SHP77 treated with DMSO at 0.1 percent for 48 hours (cell line): Measurements from ENCODE around the gene IFITM2.
"Not testable (repeated sequence)": the region's sequence is repeated elsewhere in the genome, so short reads cannot be mapped to it uniquely, and the experiment has no call there.

Experiments used
- DNase-seq: peaks from one replicate; lab custom pipeline; 2025; lab: John Stamatoyannopoulos, UW

IFITM2 gene

DNA sequence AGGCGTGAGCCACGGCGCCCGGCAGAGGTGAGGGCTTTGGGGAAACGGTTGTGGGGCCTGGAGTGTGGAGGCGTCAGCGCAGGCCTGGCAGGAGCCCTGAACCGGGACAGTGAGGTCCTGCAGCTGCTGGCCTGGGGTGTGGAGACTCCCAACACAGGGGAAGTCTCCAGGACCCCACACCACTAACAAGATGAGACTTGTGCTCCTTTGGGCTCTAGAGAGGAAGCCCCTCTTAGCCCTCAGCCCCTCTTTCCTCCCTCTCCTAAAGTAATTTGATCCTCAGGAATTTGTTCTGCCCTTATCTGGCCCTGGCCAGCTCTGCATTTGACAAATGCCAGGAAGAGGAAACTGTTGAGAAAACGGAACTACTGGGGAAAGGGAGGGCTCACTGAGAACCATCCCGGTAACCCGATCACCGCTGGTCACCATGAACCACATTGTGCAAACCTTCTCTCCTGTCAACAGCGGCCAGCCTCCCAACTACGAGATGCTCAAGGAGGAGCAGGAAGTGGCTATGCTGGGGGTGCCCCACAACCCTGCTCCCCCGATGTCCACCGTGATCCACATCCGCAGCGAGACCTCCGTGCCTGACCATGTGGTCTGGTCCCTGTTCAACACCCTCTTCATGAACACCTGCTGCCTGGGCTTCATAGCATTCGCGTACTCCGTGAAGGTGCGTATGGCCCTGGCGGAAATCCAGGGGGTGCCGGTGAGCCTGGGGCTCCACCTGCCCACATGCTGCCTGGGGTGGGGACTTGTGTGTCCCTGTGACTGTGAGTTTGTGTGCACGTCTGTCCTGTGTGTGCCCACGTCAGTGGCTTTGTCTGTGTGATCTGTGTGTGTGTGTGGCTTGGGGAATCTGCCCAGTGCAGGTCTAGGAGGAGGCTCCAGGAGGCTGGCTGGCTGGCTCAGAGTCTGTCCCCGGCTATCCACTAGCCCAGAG is at the start of gene IFITM2:
Gene IFITM2, plus strand, starts transcription at position 51 of the 943 bp plus-strand sequence. Its CDS starts 377 bp downstream, at position 428.
- DNase-seq: not testable (repeated sequence)

DNA sequence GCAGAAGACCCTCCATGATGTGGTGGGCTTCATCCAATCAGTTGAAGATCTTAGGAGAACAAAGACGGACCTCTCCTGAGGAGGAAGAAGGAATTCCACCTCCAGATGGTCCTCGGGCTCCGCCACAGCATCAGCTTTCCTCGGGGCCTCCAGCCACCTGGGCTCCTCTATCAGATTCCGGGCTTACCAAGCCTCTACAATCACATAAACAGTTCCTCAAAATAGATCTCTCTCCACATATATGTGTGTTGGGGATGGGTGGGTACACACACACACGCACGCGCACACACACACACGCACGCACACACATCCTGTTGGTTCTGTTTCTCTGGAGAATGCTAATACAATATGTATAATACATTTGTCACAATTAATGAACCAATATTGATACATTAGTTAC is 48.2 kb upstream of the IFITM2 start:
- no peak for DNase-seq

DNA sequence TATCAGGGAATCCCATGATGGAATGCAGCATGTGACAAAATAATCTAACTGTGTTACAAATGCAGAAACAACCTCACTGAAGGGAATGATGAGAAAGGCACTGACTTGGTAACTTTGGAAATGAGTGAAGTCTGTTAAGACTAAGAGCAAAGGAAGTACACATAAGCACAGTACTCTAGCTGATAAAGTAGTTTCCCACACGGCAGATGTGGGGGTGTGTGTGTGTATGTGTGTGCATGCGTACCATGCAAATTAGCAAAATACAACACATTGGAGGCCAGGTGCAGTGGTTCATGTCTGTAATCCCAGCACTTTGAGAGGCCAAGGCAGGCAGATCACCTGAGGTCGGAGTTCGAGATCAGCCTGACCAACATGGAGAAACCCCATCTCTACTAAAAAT is 46.0 kb upstream of the IFITM2 start:
- no peak for DNase-seq

DNA sequence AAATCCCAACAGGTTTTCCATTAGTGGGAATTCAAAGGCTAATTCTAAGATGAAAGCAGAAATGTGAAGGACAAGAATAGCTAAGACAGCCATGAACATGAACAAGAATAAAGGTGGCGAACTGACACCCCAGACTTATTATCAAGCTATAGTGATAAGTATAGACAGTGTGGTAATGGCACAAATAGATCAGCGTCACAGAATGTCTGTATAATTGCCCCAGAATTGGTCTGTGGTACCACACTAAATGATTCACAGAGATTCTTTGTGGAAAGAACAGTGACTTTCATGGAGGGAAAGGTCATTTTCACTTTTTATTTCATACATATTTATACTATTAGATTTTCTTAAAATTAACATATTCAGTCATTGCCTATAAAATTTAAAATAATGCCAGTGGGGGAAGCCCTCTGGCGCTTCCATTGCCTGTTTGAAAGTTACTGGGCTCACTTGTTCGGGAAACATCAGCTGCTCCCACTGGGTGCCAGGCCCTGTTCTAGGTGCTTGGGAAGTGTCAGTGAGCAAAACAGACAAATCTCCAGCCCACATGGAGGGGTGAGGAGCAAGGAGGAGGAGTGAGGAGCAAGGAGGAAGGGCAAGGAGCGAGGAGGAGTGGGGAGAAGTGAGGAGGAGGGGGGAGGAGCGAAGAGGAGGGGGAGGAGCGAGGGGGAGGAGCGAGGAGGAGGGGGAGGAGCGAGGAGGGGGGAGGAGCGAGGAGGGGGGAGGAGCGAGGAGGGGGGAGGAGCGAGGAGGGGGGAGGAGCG is 40.8 kb upstream of the IFITM2 start:
- DNase-seq: no peak

DNA sequence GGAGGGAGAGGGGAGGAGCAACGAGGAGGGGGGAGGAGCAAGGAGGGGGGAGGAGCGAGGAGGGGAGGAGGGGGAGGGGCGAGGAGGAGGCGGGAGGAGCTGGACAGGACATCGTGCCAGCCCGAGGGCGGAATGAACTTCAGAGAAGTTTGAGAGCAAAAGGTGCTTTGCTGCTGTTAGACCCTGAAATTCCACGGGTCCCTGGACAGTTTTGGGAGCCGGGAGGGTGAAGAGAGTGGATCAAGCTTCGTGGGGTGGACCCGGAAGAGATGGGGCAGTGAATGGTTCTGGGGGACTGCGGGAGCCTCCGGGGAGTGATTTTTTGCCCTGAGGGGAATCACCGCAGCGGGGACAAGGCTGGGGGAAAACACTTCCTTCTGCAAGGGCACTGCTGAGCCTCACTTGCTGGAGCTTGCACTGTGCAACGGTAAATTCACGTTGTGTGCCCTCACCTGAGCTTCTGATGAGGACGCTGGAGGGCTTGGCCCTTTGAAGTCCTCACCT is 40.1 kb upstream of the IFITM2 start:
- DNase-seq: no peak

DNA sequence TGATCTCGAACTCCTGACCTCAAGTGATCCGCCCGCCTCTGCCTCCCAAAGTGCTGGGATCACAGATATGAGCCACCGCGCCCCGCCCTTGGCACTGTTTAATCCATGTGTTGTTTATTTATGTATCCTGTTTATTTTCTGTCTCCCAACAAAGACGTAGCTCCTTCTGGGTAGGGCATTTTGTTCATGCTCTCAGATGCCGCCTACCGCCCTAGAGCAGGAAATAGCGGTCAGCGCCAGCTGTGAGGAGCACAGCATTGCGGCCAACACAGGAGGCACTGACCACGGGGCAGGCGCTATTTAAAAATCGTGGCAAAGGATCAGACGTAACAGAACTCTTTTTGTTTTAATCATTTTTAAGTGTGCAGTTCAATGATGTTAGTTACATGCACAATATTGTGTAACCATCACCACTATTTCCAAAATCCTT is 38.9 kb upstream of the IFITM2 start:
- DNase-seq: not testable (repeated sequence)

DNA sequence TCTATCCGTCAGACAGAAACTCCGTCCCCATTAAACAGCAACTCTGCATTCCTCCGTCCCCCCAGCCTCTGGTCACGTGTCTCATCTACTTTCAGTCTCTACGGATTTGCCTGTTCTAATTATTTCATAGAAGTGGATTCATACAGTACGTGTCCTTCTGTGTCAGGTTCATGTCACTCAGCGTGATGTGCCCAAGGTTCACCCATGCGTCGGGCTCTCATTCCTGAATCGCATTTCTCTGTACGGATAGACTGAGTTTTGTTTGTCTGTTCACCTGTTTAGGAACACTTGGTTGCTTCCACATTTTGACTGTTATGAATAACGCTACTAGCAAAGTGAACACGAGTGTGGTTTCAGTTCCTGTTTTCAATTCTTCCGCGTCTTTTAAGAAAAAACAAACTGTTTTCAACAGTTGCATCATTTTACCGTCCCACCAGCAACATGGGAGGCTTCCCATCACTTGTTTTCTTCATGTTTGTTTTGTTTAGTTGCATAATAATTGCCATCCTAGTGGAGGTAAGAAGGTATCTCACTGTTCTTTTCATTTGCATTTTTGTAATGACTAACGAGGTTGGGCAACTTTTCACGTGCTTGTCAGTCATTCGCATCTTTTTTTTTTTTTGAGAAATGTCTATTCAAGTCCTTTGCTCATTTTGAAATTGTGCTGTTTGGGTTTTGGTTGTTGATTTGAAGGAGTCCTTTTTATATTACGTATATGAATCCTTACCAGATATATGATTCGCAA is 38.3 kb upstream of the IFITM2 start:
- DNase-seq: no peak

DNA sequence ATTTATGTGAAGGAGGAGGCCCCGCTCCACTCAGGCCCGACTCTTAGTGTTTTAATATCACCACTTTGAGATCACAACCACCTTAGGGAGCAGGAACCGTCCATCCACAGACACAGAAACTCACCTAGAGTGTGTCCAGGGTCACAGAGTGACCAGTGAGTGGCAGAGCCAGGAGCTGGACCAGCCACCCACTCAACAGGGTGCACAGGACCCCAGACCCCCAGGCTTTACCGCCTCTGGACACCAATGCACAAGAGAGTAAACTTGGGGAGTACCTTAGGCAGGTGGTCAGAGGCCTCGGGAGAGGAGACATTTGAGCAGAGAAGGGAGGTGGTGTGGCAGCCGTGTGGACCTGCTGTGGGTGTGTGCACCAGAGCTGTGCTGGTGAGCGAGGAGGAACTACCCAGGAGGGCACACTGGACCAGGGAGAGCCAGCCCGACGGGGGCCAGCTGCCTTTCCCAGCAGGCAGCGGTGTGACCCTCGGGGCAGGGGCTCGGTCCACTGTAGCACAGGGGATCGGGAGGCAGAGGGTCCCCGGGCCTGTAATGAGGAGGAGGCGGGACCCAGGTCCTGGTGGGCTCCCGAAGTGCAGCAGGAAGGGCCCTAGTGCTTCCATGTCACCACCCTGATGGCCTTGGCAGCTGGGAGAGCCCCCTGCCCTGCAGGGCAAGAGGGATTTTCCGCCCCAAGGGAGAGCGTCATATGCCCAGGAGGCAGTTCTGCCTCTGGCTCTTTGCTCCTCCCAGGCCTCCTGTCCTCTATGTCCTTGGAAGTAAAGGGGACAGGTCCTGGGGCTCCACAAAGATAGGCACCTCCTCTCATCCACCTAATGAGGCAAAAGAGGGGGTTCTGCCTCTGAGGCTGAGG is 36.9 kb upstream of the IFITM2 start:
- DNase-seq: no peak

DNA sequence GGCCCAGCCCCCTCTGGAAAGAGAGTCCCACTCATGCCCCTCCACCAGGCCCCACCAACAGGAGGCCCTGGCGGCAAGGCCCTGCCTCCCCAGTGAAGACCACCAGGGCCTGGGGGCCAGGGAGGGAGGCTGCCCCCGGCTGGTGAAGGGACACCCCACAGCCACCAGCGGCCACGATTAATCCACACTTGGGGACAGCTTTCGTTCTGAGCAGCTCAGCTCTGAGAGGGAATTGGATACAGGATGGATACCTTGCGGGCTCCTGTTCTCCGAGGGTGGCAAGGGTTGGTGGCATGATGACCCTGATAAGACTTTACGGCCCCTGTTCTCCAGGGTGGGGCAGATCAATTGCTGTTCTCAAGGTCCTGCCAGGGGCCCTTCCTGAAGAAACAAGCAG is 36.3 kb upstream of the IFITM2 start:
- DNase-seq: no peak

DNA sequence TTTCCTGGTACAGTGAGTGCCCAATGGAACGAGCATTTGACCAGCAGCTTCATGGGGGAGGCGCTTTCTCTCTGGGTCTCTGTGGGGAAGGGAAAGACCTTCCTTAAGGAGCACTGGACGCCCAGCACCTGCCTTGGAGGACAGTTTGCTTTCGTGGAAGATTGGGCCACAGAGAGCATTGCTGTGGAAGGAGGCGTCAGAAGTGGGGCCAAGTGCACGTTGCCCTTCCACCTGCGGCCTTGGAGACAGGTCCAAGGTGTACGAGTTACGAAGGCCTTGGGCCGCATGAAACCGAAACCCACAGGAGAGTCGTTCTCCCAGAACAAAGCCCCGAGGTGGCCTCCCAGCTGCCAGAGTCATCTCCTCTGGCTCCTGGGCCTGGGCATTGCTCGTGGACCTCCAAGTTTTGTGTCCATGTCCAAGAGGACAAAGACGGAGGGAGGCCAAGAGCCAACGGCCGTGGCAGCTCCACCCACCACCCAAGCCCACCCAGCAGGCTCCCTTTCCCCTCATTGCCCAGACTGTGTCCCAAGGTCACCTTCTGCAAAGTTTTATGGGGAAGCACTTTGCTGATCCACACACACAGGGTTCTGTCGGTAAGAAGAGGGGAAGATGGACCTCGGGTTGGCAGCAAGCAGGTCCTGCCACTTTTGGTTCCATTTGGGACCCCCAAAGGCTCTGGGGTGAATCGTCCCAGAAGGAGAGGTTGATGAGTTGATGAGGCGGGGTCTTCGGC is 35.3 kb upstream of the IFITM2 start:
- no peak for DNase-seq

DNA sequence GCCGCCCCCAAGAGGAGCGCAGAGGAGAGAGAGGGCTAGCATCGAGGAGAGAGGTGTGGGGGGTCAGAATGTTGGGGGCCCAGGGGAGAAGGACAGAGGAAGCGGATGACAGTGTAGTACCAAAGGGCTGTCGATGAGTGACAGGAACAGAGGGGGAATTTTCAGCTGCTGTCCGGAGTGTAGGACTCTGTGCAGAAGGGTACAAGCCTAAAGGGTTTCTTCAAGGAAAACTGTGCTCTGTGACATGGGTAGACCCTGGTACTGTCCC is 34.8 kb upstream of the IFITM2 start:
- no peak for DNase-seq

DNA sequence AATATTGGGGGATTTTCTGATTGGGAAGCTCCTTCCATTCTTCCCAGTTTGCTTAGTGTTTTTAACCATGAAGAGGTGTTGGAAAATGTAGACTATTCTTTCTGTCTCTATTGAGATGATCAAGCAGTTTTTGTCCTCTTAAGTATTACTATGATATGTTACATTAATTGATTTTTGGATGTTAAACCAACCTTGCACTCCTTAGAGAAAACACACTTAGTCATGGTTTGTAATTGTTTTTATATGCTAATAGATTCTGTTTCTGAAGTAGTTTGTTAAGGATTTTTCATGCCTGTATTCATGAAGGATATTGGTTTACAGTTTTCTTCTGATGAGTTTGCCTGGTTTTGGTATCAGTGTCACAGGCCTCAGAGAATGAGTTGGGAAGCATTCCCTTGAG is 31.4 kb upstream of the IFITM2 start:
- no peak for DNase-seq

DNA sequence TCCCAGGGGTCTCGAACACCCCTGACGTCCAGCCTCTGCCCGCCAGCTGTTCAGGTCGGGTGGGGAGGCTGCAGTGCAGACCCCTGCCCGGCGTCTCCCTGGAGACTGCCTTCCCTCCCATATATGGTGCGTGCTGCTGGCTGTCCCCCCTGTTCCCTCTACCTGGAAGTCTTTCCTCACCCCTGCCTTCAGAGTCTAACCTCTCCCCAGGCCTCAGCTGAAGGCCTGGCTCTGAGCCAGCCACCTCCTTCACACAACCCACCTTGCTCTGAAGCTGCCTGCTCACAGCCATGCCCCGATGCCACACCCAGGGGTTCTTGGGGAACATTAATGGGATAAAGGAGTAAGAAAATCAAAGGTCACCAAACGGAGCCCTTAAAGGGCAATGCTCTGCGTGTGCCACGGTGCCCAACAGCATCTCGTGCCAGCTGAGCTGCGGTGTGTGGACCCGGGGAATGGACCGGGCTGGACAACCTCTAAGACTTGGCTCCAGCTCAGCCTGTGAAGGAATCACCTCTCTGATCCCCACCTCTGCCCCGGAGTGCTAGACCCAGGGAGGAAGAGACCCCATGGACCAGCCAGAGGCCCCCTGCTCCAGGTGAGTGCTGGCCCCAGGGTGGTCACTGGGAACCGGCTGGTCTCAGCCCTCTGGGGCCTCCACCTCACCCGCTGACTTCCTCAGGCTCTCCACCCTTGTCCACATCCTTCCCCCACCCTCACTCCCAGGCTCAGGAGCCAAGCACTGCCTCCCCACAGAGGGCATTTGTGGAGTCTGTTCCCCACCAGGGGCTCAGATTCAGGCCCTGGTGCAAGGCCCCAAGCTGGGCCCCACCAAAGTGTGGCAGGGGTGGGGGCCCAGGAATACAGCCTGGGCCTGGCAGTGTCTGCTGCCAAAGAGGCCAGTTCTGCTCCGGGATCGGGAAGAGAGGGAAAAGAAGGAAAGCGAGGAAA is 29.3 kb upstream of the IFITM2 start, which contains the start of gene NLRP6:
Gene NLRP6, plus strand, starts transcription at position 407 of the 951 bp plus-strand sequence. Its CDS starts 163 bp downstream, at position 570.
- DNase-seq: no peak

DNA sequence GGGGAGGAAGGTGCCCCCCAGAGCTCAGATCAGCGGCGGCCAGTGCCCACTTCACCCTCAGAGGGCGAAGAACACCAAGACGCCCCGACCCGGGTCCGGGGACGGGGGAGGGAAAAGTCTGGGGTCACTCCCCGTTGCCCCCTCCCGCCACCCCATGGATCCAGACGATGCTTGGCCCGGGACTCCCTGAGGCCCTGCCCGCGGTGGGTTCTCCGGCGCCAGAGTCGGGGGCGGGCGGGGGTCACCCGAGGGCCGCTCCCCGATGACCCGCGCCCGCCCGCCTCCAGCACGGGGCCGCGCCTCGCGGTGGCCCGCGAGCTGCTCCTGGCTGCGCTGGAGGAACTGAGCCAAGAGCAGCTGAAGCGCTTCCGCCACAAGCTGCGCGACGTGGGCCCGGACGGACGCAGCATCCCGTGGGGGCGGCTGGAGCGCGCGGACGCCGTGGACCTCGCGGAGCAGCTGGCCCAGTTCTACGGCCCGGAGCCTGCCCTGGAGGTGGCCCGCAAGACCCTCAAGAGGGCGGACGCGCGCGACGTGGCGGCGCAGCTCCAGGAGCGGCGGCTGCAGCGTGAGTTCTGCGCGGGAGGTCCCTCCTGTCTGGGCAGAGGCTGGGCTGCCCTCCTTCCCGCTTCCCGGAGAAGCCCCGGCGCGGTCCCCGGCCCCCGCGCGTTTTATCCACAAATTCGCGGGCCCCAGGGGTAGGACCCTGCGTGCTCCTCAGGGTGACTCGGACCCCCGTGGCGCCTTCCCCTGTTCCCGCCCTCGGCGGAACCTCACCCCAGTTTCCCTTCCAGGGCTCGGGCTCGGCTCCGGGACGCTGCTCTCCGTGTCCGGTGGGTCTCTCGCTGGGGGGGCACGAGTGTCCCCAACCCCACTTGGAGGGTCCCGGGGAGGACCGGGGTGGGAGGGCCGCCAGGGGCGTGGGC is 28.3 kb upstream of the IFITM2 start:
- DNase-seq: no peak

DNA sequence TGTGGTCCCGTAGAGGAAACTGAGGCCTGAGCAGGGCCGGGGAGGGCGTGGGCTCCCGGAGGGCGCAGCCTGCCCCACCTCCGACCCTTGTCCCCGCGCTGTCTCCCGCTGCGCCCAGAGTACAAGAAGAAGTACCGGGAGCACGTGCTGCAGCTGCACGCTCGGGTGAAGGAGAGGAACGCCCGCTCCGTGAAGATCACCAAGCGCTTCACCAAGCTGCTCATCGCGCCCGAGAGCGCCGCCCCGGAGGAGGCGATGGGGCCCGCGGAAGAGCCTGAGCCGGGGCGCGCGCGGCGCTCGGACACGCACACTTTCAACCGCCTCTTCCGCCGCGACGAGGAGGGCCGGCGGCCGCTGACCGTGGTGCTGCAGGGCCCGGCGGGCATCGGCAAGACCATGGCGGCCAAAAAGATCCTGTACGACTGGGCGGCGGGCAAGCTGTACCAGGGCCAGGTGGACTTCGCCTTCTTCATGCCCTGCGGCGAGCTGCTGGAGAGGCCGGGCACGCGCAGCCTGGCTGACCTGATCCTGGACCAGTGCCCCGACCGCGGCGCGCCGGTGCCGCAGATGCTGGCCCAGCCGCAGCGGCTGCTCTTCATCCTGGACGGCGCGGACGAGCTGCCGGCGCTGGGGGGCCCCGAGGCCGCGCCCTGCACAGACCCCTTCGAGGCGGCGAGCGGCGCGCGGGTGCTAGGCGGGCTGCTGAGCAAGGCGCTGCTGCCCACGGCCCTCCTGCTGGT is 27.5 kb upstream of the IFITM2 start:
- no peak for DNase-seq

DNA sequence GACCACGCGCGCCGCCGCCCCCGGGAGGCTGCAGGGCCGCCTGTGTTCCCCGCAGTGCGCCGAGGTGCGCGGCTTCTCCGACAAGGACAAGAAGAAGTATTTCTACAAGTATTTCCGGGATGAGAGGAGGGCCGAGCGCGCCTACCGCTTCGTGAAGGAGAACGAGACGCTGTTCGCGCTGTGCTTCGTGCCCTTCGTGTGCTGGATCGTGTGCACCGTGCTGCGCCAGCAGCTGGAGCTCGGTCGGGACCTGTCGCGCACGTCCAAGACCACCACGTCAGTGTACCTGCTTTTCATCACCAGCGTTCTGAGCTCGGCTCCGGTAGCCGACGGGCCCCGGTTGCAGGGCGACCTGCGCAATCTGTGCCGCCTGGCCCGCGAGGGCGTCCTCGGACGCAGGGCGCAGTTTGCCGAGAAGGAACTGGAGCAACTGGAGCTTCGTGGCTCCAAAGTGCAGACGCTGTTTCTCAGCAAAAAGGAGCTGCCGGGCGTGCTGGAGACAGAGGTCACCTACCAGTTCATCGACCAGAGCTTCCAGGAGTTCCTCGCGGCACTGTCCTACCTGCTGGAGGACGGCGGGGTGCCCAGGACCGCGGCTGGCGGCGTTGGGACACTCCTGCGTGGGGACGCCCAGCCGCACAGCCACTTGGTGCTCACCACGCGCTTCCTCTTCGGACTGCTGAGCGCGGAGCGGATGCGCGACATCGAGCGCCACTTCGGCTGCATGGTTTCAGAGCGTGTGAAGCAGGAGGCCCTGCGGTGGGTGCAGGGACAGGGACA is 26.7 kb upstream of the IFITM2 start:
- no peak for DNase-seq
